Right cardiac atrium (tissue), 5 donors: ENCODE data around the gene DYNC1I1. TPM values are rescaled to one million over a fixed set of nuclear protein-coding genes. Genes with fewer than 3 reads are reported as not detected.

Experiments used
- ATAC-seq, 2 donors: fragments of 200-7000 bp; cut with Tn5 transposase; one replicate each; pipeline versions ENCODE4 v1.8.0 to v1.9.1; 2020; ENCODE audit warnings: moderate library complexity in 2 of 2, mild to moderate bottlenecking in 1 of 2
- DNase-seq, 3 donors: peaks; one replicate each; pipeline ENCODE4 v3.0.0-alpha.2; 2020
- H3K27ac ChIP-seq: one replicate; pipeline ENCODE4 v1.5.1; 2013; ENCODE audit warnings: mild to moderate bottlenecking, low read length, control low read depth, moderate library complexity
- H3K27me3 ChIP-seq: one replicate; pipeline ENCODE4 v1.6.1; 2013; ENCODE audit not compliant: control insufficient read depth, insufficient read depth
- H3K4me1 ChIP-seq: one replicate; pipeline ENCODE4 v1.6.1; 2013; ENCODE audit warnings: low read length; ENCODE audit not compliant: control insufficient read depth, insufficient read depth
- H3K4me3 ChIP-seq: one replicate; pipeline ENCODE4 v1.5.1; 2013; ENCODE audit warnings: low read length, control low read depth
- H3K9me3 ChIP-seq: one replicate; pipeline ENCODE4 v1.6.1; 2013; ENCODE audit warnings: low read length; ENCODE audit not compliant: control insufficient read depth
- WGBS: extraction: QIAGEN DNeasy Blood & Tissue Kit; methylation state at CpG from one replicate; pipeline ENCODE4 v1.1.7; 2013; 5-methylcytosine and 5-hydroxymethylcytosine counted together
- intact Hi-C, 4 donors: fragments of 100-400 bp; cut with DNase I; formaldehyde crosslinking; loops; one replicate each; pipeline versions ENCODE4 v1.11.0 to v1.14.0; 2022 to 2023
- polyA plus RNA-seq: library from polyadenylated mRNA; stranded (reverse); fragments of 200-250 nt; gene quantifications from one replicate; pipeline ENCODE4 v1.2.3, GENCODE V29; 2013
- total RNA-seq, 4 donors: library from RNA; stranded (reverse); fragmentation: NEBNext Ultra II Directional; extraction: Animal tissue kit (Norgen Biotek cat#: 25700); gene quantifications; one replicate each; pipeline ENCODE4 v1.2.1, GENCODE V29; 2021
- donor health status: healthy with polysubstance abuse.
- donor health status: DM: no; HTN: yes; CAD: no.
- donor health status: DM: no; HTN: no; CAD: no.
- donor health status: DM: no; HTN: yes; CAD: no; lungs with severe emphysema.
- donor health status: DM: yes; HTN: yes; CAD: no.

The DYNC1I1 gene
- total and polyA plus RNA-seq, 5 donors: 11.0 to 29.8 (median 20.5) TPM

DNA sequence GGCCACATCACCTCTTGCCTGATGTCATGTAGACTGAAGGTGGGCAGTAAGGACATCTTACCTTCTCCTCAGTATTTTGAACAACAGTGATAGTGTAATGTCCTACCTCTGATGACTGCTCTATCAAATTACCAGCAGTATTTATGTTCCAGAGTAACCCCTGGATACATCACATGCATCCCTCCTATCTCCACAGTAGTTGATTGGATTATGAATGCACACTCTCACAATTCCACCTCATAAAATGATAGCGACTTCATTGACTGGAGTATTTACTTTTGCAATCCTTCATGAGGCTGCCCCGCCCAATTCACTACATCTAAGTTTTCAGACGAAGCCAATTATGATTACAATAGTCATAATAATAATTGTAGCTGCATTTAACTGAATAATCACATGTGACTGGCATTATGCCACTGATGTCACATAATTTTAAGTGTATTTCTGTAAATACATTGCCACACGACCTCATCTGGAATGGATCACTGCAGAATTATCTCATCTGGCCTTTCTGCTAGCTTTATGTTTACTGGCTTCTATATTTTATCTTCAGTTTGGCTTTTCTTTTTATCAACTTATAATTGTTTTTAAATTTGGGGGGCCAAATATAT is 280.6 kb downstream of the DYNC1I1 start:
- no peak for ATAC-seq
- 70% methylated on average over 4 of the region's 4 CpGs for whole genome bisulfite sequencing
- H3K4me3 ChIP-seq: no peak overlapping the region
- intact Hi-C loops: no loop called here
- no peaks in the 10 kb centered on the region for H3K27me3 ChIP-seq
- H3K9me3 ChIP-seq: no peaks in the 10 kb centered on the region
- no peak for DNase-seq
- no peaks in the 10 kb centered on the region for H3K4me1 ChIP-seq
- H3K27ac ChIP-seq: no peak overlapping the region

DNA sequence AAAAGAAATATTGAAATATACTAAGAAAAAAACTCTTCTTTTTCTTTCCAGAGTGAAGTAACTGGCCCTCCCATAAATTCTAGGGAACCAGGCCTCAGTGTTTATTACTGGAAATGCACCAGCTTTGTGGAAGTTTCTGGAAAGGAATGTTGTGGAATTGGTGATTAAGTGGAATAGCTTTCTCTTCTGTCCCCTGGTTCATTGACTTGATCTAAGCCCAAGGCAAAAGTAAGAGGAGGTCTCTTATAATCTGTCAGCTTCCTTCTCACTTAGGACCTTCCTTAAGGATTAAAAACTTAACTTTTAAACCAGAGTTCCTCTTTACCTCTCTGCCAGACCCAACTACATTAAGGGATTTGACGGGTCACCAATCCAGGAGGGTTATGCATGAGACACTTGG is 283.4 kb downstream of the DYNC1I1 start:
- DNase-seq (no peak), ATAC-seq (no peak)
- Histone ChIP-seq H3K4me1 (no peaks in the 10 kb centered on the region), H3K4me3 (no peak overlapping the region), H3K27ac (no peak overlapping the region), H3K27me3 (no peaks in the 10 kb centered on the region), H3K9me3 (no peaks in the 10 kb centered on the region)
- intact Hi-C loops: no loop called here
- 89% methylated on average over 1 of the region's 1 CpG for WGBS

DNA sequence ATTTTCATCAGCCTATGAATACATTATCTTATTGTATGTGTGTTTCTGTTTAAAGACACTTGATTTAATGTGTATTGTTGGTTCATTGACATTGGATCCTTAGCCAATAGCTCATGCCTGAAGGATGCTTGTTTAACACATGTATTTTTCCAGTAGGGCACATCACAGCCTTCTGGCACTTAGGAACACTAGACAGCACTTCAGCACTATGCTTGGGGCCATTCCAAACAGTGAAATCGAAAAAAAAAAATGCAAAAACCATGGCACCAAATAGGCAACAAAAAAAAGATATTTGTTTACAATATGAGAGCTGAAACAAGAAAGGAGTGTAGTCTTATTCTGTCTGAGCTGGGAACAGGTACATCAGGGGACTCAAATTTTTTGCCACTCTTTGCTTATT is 286.7 kb downstream of the DYNC1I1 start:
- Histone ChIP-seq H3K27ac (no peak overlapping the region), H3K27me3 (no peaks in the 10 kb centered on the region), H3K4me1 (no peaks in the 10 kb centered on the region), H3K9me3 (no peaks in the 10 kb centered on the region), H3K4me3 (no peak overlapping the region)
- WGBS: 61% methylated on average over 1 of the region's 1 CpG
- no peak for ATAC-seq
- no peak for DNase-seq
- intact Hi-C loops: no loop called here

DNA sequence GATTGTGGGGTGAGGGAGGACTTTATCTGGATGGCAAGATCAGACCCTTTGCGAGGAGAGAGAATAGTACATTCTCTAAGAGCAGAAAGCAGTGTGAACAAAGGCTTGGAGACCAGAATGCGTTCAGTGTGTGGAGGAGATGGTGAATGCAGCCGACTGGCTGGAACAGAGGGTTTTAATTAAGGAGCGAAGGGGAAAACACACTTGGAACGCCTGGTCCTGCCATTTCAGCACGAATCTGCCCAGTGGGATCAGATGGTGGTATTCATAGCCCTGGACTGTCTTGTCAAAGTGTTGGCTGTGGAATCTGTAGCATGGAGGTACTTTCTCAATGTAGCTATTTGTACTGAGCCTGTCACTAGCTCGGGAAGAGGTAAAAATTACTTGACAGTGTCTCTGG is 288.7 kb downstream of the DYNC1I1 start:
- H3K27me3 ChIP-seq: no peaks in the 10 kb centered on the region
- no peaks in the 10 kb centered on the region for H3K9me3 ChIP-seq
- ATAC-seq (no peak), DNase-seq (no peak)
- 76% methylated on average over 7 of the region's 7 CpGs for WGBS
- intact Hi-C loops: loop anchor here in 1 of 4 donors (10.0 kb wide), 1 partner anchor 146 kb away; no protein-coding TSS in a partner anchor
- H3K4me1 ChIP-seq: no peaks in the 10 kb centered on the region
- no peak overlapping the region for H3K4me3 ChIP-seq
- no peak overlapping the region for H3K27ac ChIP-seq

DNA sequence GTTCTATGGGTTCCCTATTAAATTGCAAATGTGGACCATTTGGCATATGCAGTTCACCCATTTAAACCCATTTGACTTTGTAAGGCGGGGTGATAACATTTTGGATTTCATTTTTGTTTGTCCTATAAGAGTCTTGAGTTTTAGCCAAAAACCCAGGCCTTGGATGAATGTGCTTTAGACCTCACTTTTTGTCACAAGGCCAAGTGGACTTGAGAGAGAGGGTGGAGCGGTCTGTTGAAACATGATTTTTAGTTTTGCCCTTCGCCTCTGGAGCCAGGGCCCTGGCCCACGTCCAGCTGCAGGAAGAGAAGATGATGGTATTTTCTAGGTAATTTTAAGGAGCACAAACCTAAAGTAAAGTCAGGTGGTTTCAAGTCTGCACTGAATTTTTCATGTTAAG is 289.5 kb downstream of the DYNC1I1 start:
- peak; percentile 22 to 75 (median 50) for DNase-seq
- 39% methylated on average over 4 of the region's 4 CpGs for WGBS
- H3K27ac ChIP-seq: no peak overlapping the region
- H3K4me1 ChIP-seq: no peaks in the 10 kb centered on the region
- H3K9me3 ChIP-seq: no peaks in the 10 kb centered on the region
- ATAC-seq: peak; percentile 34 to 36
- H3K4me3 ChIP-seq: no peak overlapping the region
- intact Hi-C loops: loop anchor here in 1 of 4 donors (10.0 kb wide), 1 partner anchor 147 kb away; no protein-coding TSS in a partner anchor
- no peaks in the 10 kb centered on the region for H3K27me3 ChIP-seq

DNA sequence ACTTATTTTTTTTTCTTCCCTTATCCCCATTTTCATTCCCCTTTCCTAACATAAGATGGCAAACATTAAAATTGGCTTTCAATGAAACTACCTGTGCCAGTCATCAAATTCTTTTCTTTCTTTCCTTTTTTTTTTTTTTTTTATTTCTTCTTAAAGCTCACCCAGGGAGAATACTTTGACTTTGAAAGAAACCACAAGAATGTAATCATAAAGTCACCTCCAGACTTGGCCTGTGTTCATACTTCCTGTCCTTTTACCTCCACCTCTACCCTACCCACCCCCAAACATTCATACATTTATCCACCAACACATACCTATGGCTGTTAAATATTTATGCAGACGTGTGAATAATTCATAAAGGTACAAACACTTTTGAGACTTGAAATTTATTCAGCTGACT is 295.0 kb downstream of the DYNC1I1 start:
- H3K4me3 ChIP-seq: no peak overlapping the region
- WGBS: 62% methylated on average over 1 of the region's 1 CpG
- no peaks in the 10 kb centered on the region for H3K27me3 ChIP-seq
- H3K4me1 ChIP-seq: no peaks in the 10 kb centered on the region
- DNase-seq (no peak), ATAC-seq (no peak)
- no peaks in the 10 kb centered on the region for H3K9me3 ChIP-seq
- no peak overlapping the region for H3K27ac ChIP-seq
- intact Hi-C loops: loop anchor here in 1 of 4 donors (10.0 kb wide), 1 partner anchor 153 kb away; no protein-coding TSS in a partner anchor

DNA sequence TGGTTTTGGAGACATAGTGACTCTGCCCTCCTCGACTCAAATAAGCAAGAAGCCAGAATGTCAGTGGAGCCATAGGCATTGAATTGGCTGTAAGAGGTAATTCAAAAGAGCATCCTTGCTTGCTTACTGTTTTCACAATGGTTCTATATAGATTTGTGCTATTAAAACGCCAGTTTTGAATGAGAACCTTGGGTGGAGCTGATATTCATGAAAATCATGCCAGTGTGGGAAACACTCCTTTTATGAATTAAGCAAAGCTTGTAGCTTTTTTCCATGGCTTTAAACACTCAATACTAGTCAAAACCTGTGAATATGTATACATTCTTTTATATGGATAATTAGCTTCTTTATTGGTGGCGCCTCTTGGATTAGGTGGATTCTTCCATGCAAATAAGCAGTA is 297.0 kb downstream of the DYNC1I1 start:
- 82% methylated on average over 3 of the region's 3 CpGs for WGBS
- ATAC-seq (no peak), DNase-seq (no peak)
- no peaks in the 10 kb centered on the region for H3K9me3 ChIP-seq
- no peaks in the 10 kb centered on the region for H3K27me3 ChIP-seq
- no peak overlapping the region for H3K4me3 ChIP-seq
- intact Hi-C loops: loop anchor here in 1 of 4 donors (10.0 kb wide), 1 partner anchor 155 kb away; no protein-coding TSS in a partner anchor
- no peak overlapping the region for H3K27ac ChIP-seq
- no peaks in the 10 kb centered on the region for H3K4me1 ChIP-seq

DNA sequence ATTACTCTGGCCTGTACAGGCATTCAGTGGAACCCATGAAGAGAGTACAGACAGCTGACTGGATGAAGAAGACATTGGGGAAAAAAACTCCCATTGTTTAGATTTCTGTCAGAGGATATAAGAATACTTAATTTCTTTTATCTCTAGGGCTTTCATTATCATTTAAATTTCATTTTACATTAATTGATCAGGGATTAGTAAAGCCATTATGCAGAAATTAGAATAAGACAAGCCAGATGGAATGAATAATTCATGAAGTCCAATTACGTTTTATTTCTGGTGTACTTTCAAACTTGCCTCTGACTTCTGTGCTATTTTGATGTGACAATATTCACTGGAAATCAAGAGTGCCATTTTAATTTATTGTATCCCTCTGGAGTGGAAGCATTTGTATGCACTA is 302.5 kb downstream of the DYNC1I1 start:
- Histone ChIP-seq H3K4me3 (no peak overlapping the region), H3K4me1 (no peaks in the 10 kb centered on the region), H3K27me3 (no peaks in the 10 kb centered on the region), H3K9me3 (no peaks in the 10 kb centered on the region), H3K27ac (no peak overlapping the region)
- DNase-seq (no peak), ATAC-seq (no peak)
- WGBS: 67% methylated on average over 1 of the region's 1 CpG
- intact Hi-C loops: loop anchor here (5.0 to 10.0 kb wide), 2 partner anchors 950 to 952 kb away; partner anchors contain the start of gene DLX5 (in 2 of the 4)

DNA sequence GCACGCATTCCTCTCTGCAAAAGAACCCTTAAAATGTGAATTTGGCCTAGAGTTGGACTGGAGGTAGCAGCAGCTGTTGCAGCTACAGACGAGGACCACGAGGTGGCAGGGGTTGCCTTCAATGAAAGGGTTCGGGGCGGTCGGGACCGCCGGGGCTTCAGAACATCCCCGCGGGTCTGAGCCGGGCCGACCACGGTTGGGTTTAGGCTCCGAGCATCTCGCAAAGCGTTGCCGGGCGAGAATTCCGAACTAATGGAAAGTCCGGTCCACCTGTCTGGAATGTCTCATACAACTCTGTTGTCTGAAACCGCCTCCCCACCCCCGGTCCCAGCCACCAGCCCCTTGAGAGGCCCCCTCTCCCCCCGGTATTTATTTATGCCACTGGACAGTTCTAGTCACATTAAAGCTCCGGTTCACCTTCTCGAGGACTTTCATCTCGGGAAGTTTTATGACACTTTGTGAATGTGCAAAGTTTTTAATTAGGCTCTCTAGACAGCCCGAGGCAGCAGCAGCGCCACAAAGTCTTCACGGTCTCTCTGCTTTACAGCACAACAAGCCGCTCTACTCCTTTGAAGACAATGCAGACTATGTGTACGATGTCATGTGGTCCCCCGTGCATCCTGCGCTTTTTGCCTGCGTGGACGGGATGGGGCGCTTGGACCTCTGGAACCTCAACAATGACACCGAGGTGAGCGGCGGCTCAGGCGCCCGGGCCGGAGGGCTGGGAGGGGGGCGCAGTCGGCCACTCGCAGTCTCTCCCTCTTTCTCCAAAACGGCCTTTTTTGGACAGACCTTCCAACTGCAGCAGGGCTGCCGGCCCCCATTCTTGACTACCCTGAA is 303.4 kb downstream of the DYNC1I1 start:
- ATAC-seq (peak; percentile 95 to 97), DNase-seq (peak; percentile 64 to 85 (median 85))
- no peaks in the 10 kb centered on the region for H3K27me3 ChIP-seq
- WGBS: 2% methylated on average over 47 of the region's 47 CpGs
- H3K4me3 ChIP-seq: peak overlapping the region; percentile 63
- no peak overlapping the region for H3K27ac ChIP-seq
- H3K9me3 ChIP-seq: no peaks in the 10 kb centered on the region
- no peaks in the 10 kb centered on the region for H3K4me1 ChIP-seq
- intact Hi-C loops: loop anchor here in 3 of 4 donors (5.0 to 10.0 kb wide), 2 partner anchors 949 to 952 kb away; partner anchors contain the start of gene DLX5 (in 2 of the 3)

DNA sequence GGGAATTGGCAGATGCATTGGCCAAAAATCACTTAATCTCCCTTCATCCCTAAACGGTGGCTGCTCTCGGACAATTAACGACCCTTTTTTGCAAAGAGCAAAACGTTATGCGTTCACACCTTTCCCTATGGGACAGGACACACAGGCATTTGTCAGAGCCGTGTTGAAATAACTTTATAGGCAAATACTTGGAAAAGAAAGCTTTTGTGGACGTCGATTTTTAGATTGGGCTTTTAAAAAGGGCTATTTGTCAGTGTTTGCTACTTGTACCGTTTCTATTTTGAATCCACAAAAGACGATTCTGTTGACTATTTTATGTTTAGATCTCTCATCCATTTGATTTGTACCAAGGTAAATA is 304.0 kb downstream of the DYNC1I1 start:
- Histone ChIP-seq H3K27ac (no peak overlapping the region), H3K9me3 (no peaks in the 10 kb centered on the region), H3K4me1 (no peaks in the 10 kb centered on the region), H3K4me3 (peak overlapping the region; percentile 63), H3K27me3 (no peaks in the 10 kb centered on the region)
- no peak for ATAC-seq
- WGBS: 18% methylated on average over 10 of the region's 10 CpGs
- no peak for DNase-seq
- intact Hi-C loops: loop anchor here in 3 of 4 donors (5.0 to 10.0 kb wide), 2 partner anchors 948 to 951 kb away; partner anchors contain the start of gene DLX5 (in 2 of the 3)

DNA sequence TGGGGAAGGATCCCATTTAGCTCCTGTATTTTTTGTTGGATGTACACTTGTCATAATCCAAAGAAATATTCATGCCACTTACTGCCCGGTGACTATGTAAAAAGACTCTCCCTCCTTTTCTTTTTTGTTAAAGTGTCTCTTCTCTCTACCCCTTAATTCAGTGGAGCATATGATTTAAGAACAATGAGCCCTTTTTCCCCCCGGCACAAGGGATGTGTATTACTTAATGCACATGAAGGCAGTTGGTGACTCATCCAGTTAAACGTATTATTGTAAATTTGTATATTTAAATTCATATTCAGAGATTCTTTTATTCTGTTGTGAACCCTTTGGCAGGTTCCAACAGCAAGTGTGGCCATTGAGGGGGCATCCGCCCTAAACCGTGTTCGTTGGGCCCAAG is 307.7 kb downstream of the DYNC1I1 start:
- no peak for DNase-seq
- Histone ChIP-seq H3K27ac (no peak overlapping the region), H3K4me1 (peaks cover 2% of the 10 kb centered on the region), H3K9me3 (no peaks in the 10 kb centered on the region), H3K4me3 (no peak overlapping the region), H3K27me3 (no peaks in the 10 kb centered on the region)
- 87% methylated on average over 6 of the region's 6 CpGs for WGBS
- intact Hi-C loops: no loop called here
- ATAC-seq: no peak
